Measurements from ENCODE around the gene RAD50.

The RAD50 gene

DNA sequence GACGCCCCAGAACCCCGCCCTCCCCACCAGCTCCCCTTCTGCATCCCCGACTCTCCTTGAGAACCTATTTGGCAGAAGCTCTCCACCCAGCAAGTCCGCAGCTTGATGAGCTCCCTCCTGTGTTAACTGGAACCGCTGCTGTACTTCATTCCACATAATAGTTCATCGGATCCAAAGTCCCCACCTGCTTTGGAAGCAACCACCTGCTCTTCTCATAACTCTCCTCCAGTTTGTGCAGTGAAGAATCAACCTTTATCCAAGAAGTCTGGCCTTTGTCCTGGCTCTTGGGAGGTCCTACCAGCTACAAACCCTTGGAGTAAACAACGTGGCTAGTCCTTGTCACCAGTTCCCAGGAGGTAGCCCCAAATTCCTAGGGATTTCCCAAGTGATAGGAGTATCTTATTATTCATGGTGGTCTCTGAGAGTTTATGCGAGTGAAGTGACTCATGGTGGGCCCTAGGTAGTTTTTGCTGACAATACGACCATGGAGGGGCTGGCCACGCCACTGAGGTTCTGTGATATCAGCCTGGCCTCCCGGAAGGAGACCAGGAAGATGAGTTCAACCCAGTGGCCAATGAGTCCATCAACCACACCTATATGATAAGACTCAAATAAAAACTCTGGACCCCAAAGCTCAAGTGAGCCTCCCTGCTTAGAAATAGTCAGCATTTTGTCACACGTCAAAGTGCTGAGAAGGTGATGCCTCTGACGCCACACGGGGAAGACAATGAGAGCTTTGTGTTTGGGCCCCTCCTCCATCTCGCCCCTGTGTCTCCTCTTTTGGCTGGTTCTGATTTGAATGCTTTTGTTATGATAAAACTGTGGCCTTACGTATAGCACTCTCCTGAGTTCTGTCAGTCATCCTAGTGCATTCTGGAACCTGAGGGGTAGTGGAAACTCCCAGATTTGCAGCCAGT lies 113.4 kb downstream of the RAD50 start:
- Histone ChIP-seq H3K23ac (ENCODE audit: low read length) (no peak overlapping the region), H3K27me3 (ENCODE audit: insufficient read depth, low read length) (no peaks in the 10 kb centered on the region), H3K4me1 (ENCODE audit: control insufficient read depth in 1 of 2, insufficient read depth in 2 of 2, low read length in 2 of 2) (no peaks in the 10 kb centered on the region), H2AK5ac (ENCODE audit: low read length) (no peak overlapping the region), H4K12ac (ENCODE audit: low read depth, low read length) (no peak overlapping the region), H2AFZ (ENCODE audit: insufficient read depth, low read length, poor library complexity) (no peak overlapping the region), H3K14ac (ENCODE audit: low read length) (no peak overlapping the region), H2BK5ac (ENCODE audit: low read depth, low read length, poor library complexity) (no peak overlapping the region), H2BK12ac (ENCODE audit: low read length) (no peak overlapping the region), H3K79me2 (ENCODE audit: control insufficient read depth, insufficient read depth, low read length, poor library complexity) (no peaks in the 10 kb centered on the region), H3K36me3 (ENCODE audit: control insufficient read depth in 1 of 2, insufficient read depth in 2 of 2, low read length in 2 of 2) (no peaks in the 10 kb centered on the region), H3K18ac (ENCODE audit: low read length) (no peak overlapping the region), H3K4ac (ENCODE audit: low read depth, low read length) (no peak overlapping the region), H2BK120ac (ENCODE audit: insufficient read depth, low read length, poor library complexity) (no peak overlapping the region), H3K27ac (ENCODE audit: low read depth, low read length) (no peak overlapping the region), H3K79me1 (ENCODE audit: low read length) (no peaks in the 10 kb centered on the region), H3K9ac (ENCODE audit: low read length) (no peak overlapping the region), H3K4me2 (ENCODE audit: low read length) (no peak overlapping the region), H3K9me3 (ENCODE audit: insufficient read depth, low read depth, low read length) (no peaks in the 10 kb centered on the region), H3K4me3 (ENCODE audit: low read depth, low read length) (no peak overlapping the region), H4K8ac (ENCODE audit: low read depth, low read length) (no peak overlapping the region), H4K91ac (ENCODE audit: low read depth, low read length) (no peak overlapping the region)
- no CpG with 5 or more reads among the region's 16 CpGs for WGBS (ENCODE audit: extremely low coverage, insufficient coverage, insufficient read length)
- DNase-seq, result no peak

DNA sequence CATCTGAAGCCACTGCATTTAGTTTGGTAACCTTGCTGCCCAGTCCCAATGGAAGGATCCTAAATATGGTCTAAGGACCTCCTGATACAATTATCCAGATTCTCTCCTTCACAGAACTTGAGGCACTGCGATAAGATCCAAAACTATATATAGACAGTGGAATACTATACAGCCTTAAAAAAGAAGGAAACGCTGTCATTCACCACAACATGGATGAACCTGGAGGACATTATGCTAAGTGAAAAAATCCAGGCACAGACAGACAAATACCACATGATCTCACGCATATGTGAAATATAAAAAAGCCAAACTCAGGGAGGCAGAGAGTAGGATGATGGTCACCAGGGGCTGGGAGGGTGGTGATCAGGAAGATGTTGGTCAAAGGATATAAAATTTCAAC lies 114.2 kb downstream of the RAD50 start:
- Histone ChIP-seq H3K4me3 (ENCODE audit: low read depth, low read length) (no peak overlapping the region), H3K4ac (ENCODE audit: low read depth, low read length) (no peak overlapping the region), H3K27me3 (ENCODE audit: insufficient read depth, low read length) (no peaks in the 10 kb centered on the region), H3K79me2 (ENCODE audit: control insufficient read depth, insufficient read depth, low read length, poor library complexity) (no peaks in the 10 kb centered on the region), H3K36me3 (ENCODE audit: control insufficient read depth in 1 of 2, insufficient read depth in 2 of 2, low read length in 2 of 2) (no peaks in the 10 kb centered on the region), H3K9ac (ENCODE audit: low read length) (no peak overlapping the region), H4K12ac (ENCODE audit: low read depth, low read length) (no peak overlapping the region), H2AK5ac (ENCODE audit: low read length) (no peak overlapping the region), H3K9me3 (ENCODE audit: insufficient read depth, low read depth, low read length) (no peaks in the 10 kb centered on the region), H3K79me1 (ENCODE audit: low read length) (no peaks in the 10 kb centered on the region), H2BK5ac (ENCODE audit: low read depth, low read length, poor library complexity) (no peak overlapping the region), H4K8ac (ENCODE audit: low read depth, low read length) (no peak overlapping the region), H3K4me1 (ENCODE audit: control insufficient read depth in 1 of 2, insufficient read depth in 2 of 2, low read length in 2 of 2) (no peaks in the 10 kb centered on the region), H3K27ac (ENCODE audit: low read depth, low read length) (no peak overlapping the region), H3K18ac (ENCODE audit: low read length) (no peak overlapping the region), H3K23ac (ENCODE audit: low read length) (no peak overlapping the region), H2BK120ac (ENCODE audit: insufficient read depth, low read length, poor library complexity) (no peak overlapping the region), H2AFZ (ENCODE audit: insufficient read depth, low read length, poor library complexity) (no peak overlapping the region), H3K4me2 (ENCODE audit: low read length) (no peak overlapping the region), H3K14ac (ENCODE audit: low read length) (no peak overlapping the region), H4K91ac (ENCODE audit: low read depth, low read length) (no peak overlapping the region), H2BK12ac (ENCODE audit: low read length) (no peak overlapping the region)
- DNase-seq, result no peak
- WGBS (ENCODE audit: extremely low coverage, insufficient coverage, insufficient read length), result no CpG with 5 or more reads among the region's 3 CpGs

GRCh38 chr5:132673488-132673887 lies 116.7 kb downstream of the RAD50 start:
- Histone ChIP-seq H4K12ac (ENCODE audit: low read depth, low read length) (no peak overlapping the region), H3K4me3 (ENCODE audit: low read depth, low read length) (no peak overlapping the region), H3K79me2 (ENCODE audit: control insufficient read depth, insufficient read depth, low read length, poor library complexity) (no peaks in the 10 kb centered on the region), H3K4me2 (ENCODE audit: low read length) (no peak overlapping the region), H3K14ac (ENCODE audit: low read length) (no peak overlapping the region), H3K27me3 (ENCODE audit: insufficient read depth, low read length) (no peaks in the 10 kb centered on the region), H3K27ac (ENCODE audit: low read depth, low read length) (no peak overlapping the region), H3K9ac (ENCODE audit: low read length) (no peak overlapping the region), H2BK12ac (ENCODE audit: low read length) (no peak overlapping the region), H2BK120ac (ENCODE audit: insufficient read depth, low read length, poor library complexity) (no peak overlapping the region), H3K4ac (ENCODE audit: low read depth, low read length) (no peak overlapping the region), H3K36me3 (ENCODE audit: control insufficient read depth in 1 of 2, insufficient read depth in 2 of 2, low read length in 2 of 2) (no peaks in the 10 kb centered on the region), H2BK5ac (ENCODE audit: low read depth, low read length, poor library complexity) (no peak overlapping the region), H3K9me3 (ENCODE audit: insufficient read depth, low read depth, low read length) (no peaks in the 10 kb centered on the region), H2AFZ (ENCODE audit: insufficient read depth, low read length, poor library complexity) (no peak overlapping the region), H3K18ac (ENCODE audit: low read length) (no peak overlapping the region), H4K8ac (ENCODE audit: low read depth, low read length) (no peak overlapping the region), H2AK5ac (ENCODE audit: low read length) (no peak overlapping the region), H3K4me1 (ENCODE audit: control insufficient read depth in 1 of 2, insufficient read depth in 2 of 2, low read length in 2 of 2) (no peaks in the 10 kb centered on the region), H3K23ac (ENCODE audit: low read length) (no peak overlapping the region), H4K91ac (ENCODE audit: low read depth, low read length) (no peak overlapping the region), H3K79me1 (ENCODE audit: low read length) (no peaks in the 10 kb centered on the region)
- no CpG with 5 or more reads among the region's 1 CpG for WGBS (ENCODE audit: extremely low coverage, insufficient coverage, insufficient read length)
- no peak for DNase-seq

- H2BK5ac ChIP-seq (ENCODE audit: low read depth, low read length, poor library complexity), result no peak within 1 kb of the TSS
- H2BK12ac ChIP-seq (ENCODE audit: low read length), result no peak within 1 kb of the TSS
- no peak within 1 kb of the TSS for H3K4ac ChIP-seq (ENCODE audit: low read depth, low read length)
- H3K4me2 ChIP-seq (ENCODE audit: low read length), result no peak within 1 kb of the TSS
- no peak within 1 kb of the TSS for H4K12ac ChIP-seq (ENCODE audit: low read depth, low read length)
- H3K36me3 ChIP-seq (ENCODE audit: control insufficient read depth in 1 of 2, insufficient read depth in 2 of 2, low read length in 2 of 2), result no peaks in the 10 kb centered on the region
- no peaks in the 10 kb centered on the region for H3K79me2 ChIP-seq (ENCODE audit: control insufficient read depth, insufficient read depth, low read length, poor library complexity)
- H2BK120ac ChIP-seq (ENCODE audit: insufficient read depth, low read length, poor library complexity), result no peak within 1 kb of the TSS
- H3K18ac ChIP-seq (ENCODE audit: low read length), result no peak within 1 kb of the TSS
- H3K14ac ChIP-seq (ENCODE audit: low read length), result no peak within 1 kb of the TSS
- no peak within 1 kb of the TSS for H3K27ac ChIP-seq (ENCODE audit: low read depth, low read length)
- no peaks in the 10 kb centered on the region for H3K27me3 ChIP-seq (ENCODE audit: insufficient read depth, low read length)
- no peak within 1 kb of the TSS for H3K9ac ChIP-seq (ENCODE audit: low read length)
- DNase-seq, result no peak
- H2AFZ ChIP-seq (ENCODE audit: insufficient read depth, low read length, poor library complexity), result no peak within 1 kb of the TSS
- no CpG with 5 or more reads among the region's 14 CpGs for whole genome bisulfite sequencing (ENCODE audit: extremely low coverage, insufficient coverage, insufficient read length)
- no peak within 1 kb of the TSS for H4K8ac ChIP-seq (ENCODE audit: low read depth, low read length)
- no peak within 1 kb of the TSS for H4K91ac ChIP-seq (ENCODE audit: low read depth, low read length)
- H3K9me3 ChIP-seq (ENCODE audit: insufficient read depth, low read depth, low read length), result no peaks in the 10 kb centered on the region
- H3K23ac ChIP-seq (ENCODE audit: low read length), result no peak within 1 kb of the TSS
- no peaks in the 10 kb centered on the region for H3K4me1 ChIP-seq (ENCODE audit: control insufficient read depth in 1 of 2, insufficient read depth in 2 of 2, low read length in 2 of 2)
- no peak within 1 kb of the TSS for H3K4me3 ChIP-seq (ENCODE audit: low read depth, low read length)
- no peak within 1 kb of the TSS for H2AK5ac ChIP-seq (ENCODE audit: low read length)
- H3K79me1 ChIP-seq (ENCODE audit: low read length), result no peaks in the 10 kb centered on the region
Measured at GRCh38 chr5:132673939-132674630, 117.3 kb downstream of the RAD50 start, which contains the start of gene IL4. IL4 (plus strand) TSS chr5:132673989; CDS start chr5:132674051, 62 bp downstream.
